HepG2 (cell line): ENCODE data around the gene CD9. TPM values are rescaled to one million over a fixed set of nuclear protein-coding genes. Genes with fewer than 3 reads are reported as not detected.

Source experiments
- AKAP8 ChIP-seq: sonication (generic); formaldehyde crosslinking; IDR thresholded peaks from 2 replicates; pipeline ENCODE4 v1.5.1; 2020; ENCODE audit warnings: mild to moderate bottlenecking, missing genetic modification reagents
- BRCA1 ChIP-seq: sonication (generic); formaldehyde crosslinking; IDR thresholded peaks from 2 replicates; pipeline ENCODE4 v1.4.0; 2020; ENCODE audit warnings: missing genetic modification reagents
- CHD4 ChIP-seq: fragments of 200-600 bp; sonication (generic); IDR thresholded peaks from 2 replicates; pipeline ENCODE4 v1.7.0; 2017; ENCODE audit warnings: mild to moderate bottlenecking, low read length, borderline replicate concordance
- E2F5 ChIP-seq: sonication (generic); formaldehyde crosslinking; conservative IDR thresholded peaks from 2 replicates; pipeline ENCODE4 v1.4.0; 2020; ENCODE audit warnings: missing genetic modification reagents
- ETS1 ChIP-seq: sonication (generic); formaldehyde crosslinking; IDR thresholded peaks from 2 replicates; pipeline ENCODE4 v1.4.0; 2020; ENCODE audit warnings: missing genetic modification reagents
- HBP1 ChIP-seq: IDR thresholded peaks from 2 replicates; pipeline ENCODE4 v1.6.1; 2016; ENCODE audit warnings: low read depth, control low read depth
- HINFP ChIP-seq: sonication (generic); formaldehyde crosslinking; IDR thresholded peaks from 2 replicates; pipeline ENCODE4 v1.4.0; 2020; ENCODE audit warnings: low read depth, mild to moderate bottlenecking, missing genetic modification reagents
- ISL2 ChIP-seq: sonication (generic); formaldehyde crosslinking; IDR thresholded peaks from 2 replicates; pipeline ENCODE4 v1.5.0; 2020; ENCODE audit warnings: missing genetic modification reagents
- MIER3 ChIP-seq: IDR thresholded peaks from 2 replicates; pipeline ENCODE4 v1.6.1; 2016; ENCODE audit warnings: missing compliant biosample characterization, borderline replicate concordance
- NFE2L2 ChIP-seq: fragments of 150-350 bp; IDR thresholded peaks from 2 replicates; pipeline ENCODE4 v1.6.1; 2014; ENCODE audit warnings: low read length
- NPAS2 ChIP-seq: sonication (generic); formaldehyde crosslinking; IDR thresholded peaks from 2 replicates; pipeline ENCODE4 v1.8.0; 2022; ENCODE audit warnings: mild to moderate bottlenecking, missing genetic modification reagents, borderline replicate concordance
- NR2F2 ChIP-seq: IDR thresholded peaks from 2 replicates; pipeline ENCODE4 v1.6.1; 2012; ENCODE audit warnings: low read depth, inconsistent platforms, borderline replicate concordance
- NRL ChIP-seq: sonication (generic); formaldehyde crosslinking; IDR thresholded peaks from 2 replicates; pipeline ENCODE4 v1.5.0; 2020; ENCODE audit warnings: missing genetic modification reagents, mild to moderate bottlenecking, moderate library complexity, borderline replicate concordance
- PHF8 ChIP-seq: sonication (generic); formaldehyde crosslinking; IDR thresholded peaks from 2 replicates; pipeline ENCODE4 v1.5.0; 2020; ENCODE audit warnings: missing genetic modification reagents
- RELA ChIP-seq: sonication (generic); formaldehyde crosslinking; IDR thresholded peaks from 2 replicates; pipeline ENCODE4 v1.4.0; 2020; ENCODE audit warnings: missing genetic modification reagents
- SOX5 ChIP-seq: IDR thresholded peaks from 2 replicates; pipeline ENCODE4 v1.6.1; 2016; ENCODE audit warnings: borderline replicate concordance
- SRSF1 ChIP-seq: fragments of 200-400 bp; formaldehyde crosslinking; optimal IDR thresholded peaks from 2 replicates; pipeline ENCODE3; 2017; ENCODE audit warnings: mild to moderate bottlenecking, low read depth, low read length, moderate library complexity
- TBP ChIP-seq: sonication (generic); formaldehyde crosslinking; IDR thresholded peaks from 2 replicates; pipeline ENCODE4 v1.5.0; 2020; ENCODE audit warnings: missing genetic modification reagents
- ZNF260 ChIP-seq: sonication (generic); formaldehyde crosslinking; IDR thresholded peaks from 2 replicates; pipeline ENCODE4 v1.4.0; 2020; ENCODE audit warnings: missing genetic modification reagents, low read depth, mild to moderate bottlenecking, borderline replicate concordance
- ZNF292 ChIP-seq: sonication (generic); formaldehyde crosslinking; IDR thresholded peaks from 2 replicates; pipeline ENCODE4 v1.8.1; 2022; ENCODE audit warnings: mild to moderate bottlenecking, low read depth, missing genetic modification reagents, borderline replicate concordance
- ZNF296 ChIP-seq: sonication (generic); formaldehyde crosslinking; conservative IDR thresholded peaks from 2 replicates; pipeline ENCODE4 v1.5.0; 2020; ENCODE audit warnings: mild to moderate bottlenecking, missing genetic modification reagents
- ZNF570 ChIP-seq: sonication (generic); formaldehyde crosslinking; IDR thresholded peaks from 2 replicates; pipeline ENCODE4 v1.4.0; 2020; ENCODE audit warnings: mild to moderate bottlenecking, missing genetic modification reagents, borderline replicate concordance
- ZNF597 ChIP-seq: sonication (generic); formaldehyde crosslinking; IDR thresholded peaks from 2 replicates; pipeline ENCODE4 v1.5.0; 2020; ENCODE audit warnings: missing genetic modification reagents
- ZNF616 ChIP-seq: sonication (generic); formaldehyde crosslinking; IDR thresholded peaks from 2 replicates; pipeline ENCODE4 v1.5.0; 2020; ENCODE audit warnings: low read depth, mild to moderate bottlenecking, missing genetic modification reagents
- ZNF747 ChIP-seq: sonication (generic); formaldehyde crosslinking; IDR thresholded peaks from 2 replicates; pipeline ENCODE4 v1.8.1; 2023; ENCODE audit warnings: missing genetic modification reagents, mild to moderate bottlenecking, borderline replicate concordance
- polyA plus RNA-seq, 8 experiments: library from polyadenylated mRNA; depleted of rRNA in 3 of 8; stranded (reverse) in 7 of 8; unstranded in 1 of 8; fragments of >200 nt; fragmentation: Illumina TruSeq in 4 of 8; extraction: Trizol in 4 of 8; gene quantifications; 2 replicates each; pipeline versions ENCODE4 v1.2.1 to v1.2.3, GENCODE V29; 2011 to 2016; ENCODE audit warnings: low read depth in 4 of 8, missing spikeins in 1 of 8, mixed read lengths in 1 of 8; ENCODE audit not compliant: insufficient read depth in 1 of 8
- total RNA-seq, 5 experiments: library from RNA; depleted of rRNA; stranded (reverse); fragments of >200 nt; fragmentation: Illumina TruSeq; extraction: Trizol; gene quantifications; 2 replicates each; pipeline ENCODE4 v1.2.3, GENCODE V29; 2016; ENCODE audit warnings: low read depth in 1 of 5

CD9 gene
- total and polyA plus RNA-seq, 2 of the 13 experiments (the other 11 are each of a cell fraction or from before 2014, with no cell fraction given) = 5.8 to 38.3 TPM

- TF ChIP-seq HINFP (CRISPR knock-in tag) (no peak), ZNF616 (CRISPR knock-in tag) (no peak), ZNF260 (CRISPR knock-in tag) (no peak), PHF8 (0 out of 2 replicates have a peak, but pooled peaks have one; percentile 10), ZNF597 (no peak), ETS1 (CRISPR knock-in tag) (no peak), SOX5 (CRISPR knock-in tag) (peak; percentile 99), ZNF292 (CRISPR knock-in tag) (peak; percentile 86; the same call in 1 of the 2 replicates), E2F5 (CRISPR knock-in tag) (no peak), NRL (CRISPR knock-in tag) (0 out of 2 replicates have a peak, but pooled peaks have one; percentile 39), AKAP8 (CRISPR knock-in tag) (0 out of 2 replicates have a peak, but pooled peaks have one; percentile 6), ZNF296 (no peak), NFE2L2 (no peak), NPAS2 (CRISPR knock-in tag) (no peak), RELA (CRISPR knock-in tag) (no peak), HBP1 (CRISPR knock-in tag) (0 out of 2 replicates have a peak, but pooled peaks have one; percentile 33), ZNF747 (no peak), ISL2 (CRISPR knock-in tag) (no peak), TBP (CRISPR knock-in tag) (no peak), ZNF570 (CRISPR knock-in tag) (no peak), CHD4 (no peak), MIER3 (CRISPR knock-in tag) (peak; percentile 93; the same call in 1 of the 2 replicates), SRSF1 (no peak), BRCA1 (no peak), NR2F2 (no peak)
Observed at GRCh38 chr12:6230321-6231110, 30.3 kb downstream of the CD9 start (continued).
